Measurements from ENCODE around the gene XCR1.

XCR1 gene

DNA sequence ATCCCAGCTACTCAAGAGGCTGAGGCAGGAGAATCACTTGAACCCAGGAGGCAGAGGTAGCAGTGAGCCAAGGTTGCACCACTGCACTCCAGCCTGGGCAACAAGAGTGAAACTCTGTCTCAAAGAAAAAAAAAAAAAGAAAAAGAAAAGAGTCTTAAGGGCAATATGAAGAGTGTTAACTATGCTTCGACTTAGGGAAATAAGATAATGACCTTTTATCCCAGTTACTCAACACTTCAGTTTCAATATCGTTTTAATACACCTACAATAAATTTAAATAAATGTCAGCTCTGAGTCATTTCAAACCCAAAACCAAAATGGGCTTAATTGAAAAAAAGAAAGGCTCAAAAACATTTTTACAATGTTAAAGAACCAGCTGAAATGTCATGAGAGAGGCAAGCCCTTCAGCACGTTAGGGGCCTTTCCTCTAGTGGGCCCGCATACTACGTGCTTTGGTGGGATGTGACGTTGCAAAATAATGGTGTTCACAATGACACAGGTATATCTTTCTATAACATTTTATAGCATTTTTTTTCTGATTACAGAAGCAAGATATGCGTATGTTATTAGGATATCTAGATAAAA lies 47.0 kb downstream of the XCR1 start:
- Histone ChIP-seq H3K9ac (ENCODE audit: low read length) (no peak overlapping the region), H3K36me3 (ENCODE audit: control insufficient read depth in 1 of 2, insufficient read depth in 2 of 2, low read length in 2 of 2) (peaks cover 8 to 24% of the 10 kb centered on the region in 2 experiments), H3K27ac (ENCODE audit: low read depth, low read length) (no peak overlapping the region), H4K12ac (ENCODE audit: low read depth, low read length) (no peak overlapping the region), H3K14ac (ENCODE audit: low read length) (no peak overlapping the region), H4K8ac (ENCODE audit: low read depth, low read length) (no peak overlapping the region), H3K18ac (ENCODE audit: low read length) (no peak overlapping the region), H3K9me3 (ENCODE audit: insufficient read depth, low read depth, low read length) (no peaks in the 10 kb centered on the region), H3K4me2 (ENCODE audit: low read length) (no peak overlapping the region), H3K27me3 (ENCODE audit: insufficient read depth, low read length) (no peaks in the 10 kb centered on the region), H3K79me2 (ENCODE audit: control insufficient read depth, insufficient read depth, low read length, poor library complexity) (no peaks in the 10 kb centered on the region), H3K4me3 (ENCODE audit: low read depth, low read length) (no peak overlapping the region), H3K23ac (ENCODE audit: low read length) (no peak overlapping the region), H2BK5ac (ENCODE audit: low read depth, low read length, poor library complexity) (no peak overlapping the region), H3K4ac (ENCODE audit: low read depth, low read length) (no peak overlapping the region), H3K79me1 (ENCODE audit: low read length) (no peaks in the 10 kb centered on the region), H2BK120ac (ENCODE audit: insufficient read depth, low read length, poor library complexity) (no peak overlapping the region), H2AK5ac (ENCODE audit: low read length) (no peak overlapping the region), H2BK12ac (ENCODE audit: low read length) (no peak overlapping the region), H3K4me1 (ENCODE audit: control insufficient read depth in 1 of 2, insufficient read depth in 2 of 2, low read length in 2 of 2) (no peaks in the 10 kb centered on the region), H4K91ac (ENCODE audit: low read depth, low read length) (no peak overlapping the region), H2AFZ (ENCODE audit: insufficient read depth, low read length, poor library complexity) (no peak overlapping the region)
- 100% methylated on average over 1 of the region's 7 CpGs for WGBS (ENCODE audit: extremely low coverage, insufficient coverage, insufficient read length)
- no peak for DNase-seq

- peaks cover 8 to 25% of the 10 kb centered on the region in 2 experiments for H3K36me3 ChIP-seq (ENCODE audit: control insufficient read depth in 1 of 2, insufficient read depth in 2 of 2, low read length in 2 of 2)
- H3K18ac ChIP-seq (ENCODE audit: low read length): no peak overlapping the region
- DNase-seq: peak; percentile 87 to 95
- WGBS (ENCODE audit: extremely low coverage, insufficient coverage, insufficient read length): no CpG with 5 or more reads among the region's 4 CpGs
- H3K79me2 ChIP-seq (ENCODE audit: control insufficient read depth, insufficient read depth, low read length, poor library complexity): no peaks in the 10 kb centered on the region
- no peak overlapping the region for H2BK5ac ChIP-seq (ENCODE audit: low read depth, low read length, poor library complexity)
- H3K4me2 ChIP-seq (ENCODE audit: low read length): no peak overlapping the region
- H2BK12ac ChIP-seq (ENCODE audit: low read length): no peak overlapping the region
- H3K9ac ChIP-seq (ENCODE audit: low read length): no peak overlapping the region
- no peak overlapping the region for H3K14ac ChIP-seq (ENCODE audit: low read length)
- H2AFZ ChIP-seq (ENCODE audit: insufficient read depth, low read length, poor library complexity): no peak overlapping the region
- H3K27ac ChIP-seq (ENCODE audit: low read depth, low read length): no peak overlapping the region
- no peaks in the 10 kb centered on the region for H3K4me1 ChIP-seq (ENCODE audit: control insufficient read depth in 1 of 2, insufficient read depth in 2 of 2, low read length in 2 of 2)
- no peak overlapping the region for H3K23ac ChIP-seq (ENCODE audit: low read length)
- H3K4me3 ChIP-seq (ENCODE audit: low read depth, low read length): no peak overlapping the region
- no peak overlapping the region for H4K8ac ChIP-seq (ENCODE audit: low read depth, low read length)
- no peaks in the 10 kb centered on the region for H3K9me3 ChIP-seq (ENCODE audit: insufficient read depth, low read depth, low read length)
- H2AK5ac ChIP-seq (ENCODE audit: low read length): no peak overlapping the region
- no peaks in the 10 kb centered on the region for H3K27me3 ChIP-seq (ENCODE audit: insufficient read depth, low read length)
- no peak overlapping the region for H4K12ac ChIP-seq (ENCODE audit: low read depth, low read length)
- no peak overlapping the region for H3K4ac ChIP-seq (ENCODE audit: low read depth, low read length)
- H3K79me1 ChIP-seq (ENCODE audit: low read length): no peaks in the 10 kb centered on the region
- H4K91ac ChIP-seq (ENCODE audit: low read depth, low read length): no peak overlapping the region
- no peak overlapping the region for H2BK120ac ChIP-seq (ENCODE audit: insufficient read depth, low read length, poor library complexity)
Measured at GRCh38 chr3:45979378-45979777, 47.9 kb downstream of the XCR1 start.

DNA sequence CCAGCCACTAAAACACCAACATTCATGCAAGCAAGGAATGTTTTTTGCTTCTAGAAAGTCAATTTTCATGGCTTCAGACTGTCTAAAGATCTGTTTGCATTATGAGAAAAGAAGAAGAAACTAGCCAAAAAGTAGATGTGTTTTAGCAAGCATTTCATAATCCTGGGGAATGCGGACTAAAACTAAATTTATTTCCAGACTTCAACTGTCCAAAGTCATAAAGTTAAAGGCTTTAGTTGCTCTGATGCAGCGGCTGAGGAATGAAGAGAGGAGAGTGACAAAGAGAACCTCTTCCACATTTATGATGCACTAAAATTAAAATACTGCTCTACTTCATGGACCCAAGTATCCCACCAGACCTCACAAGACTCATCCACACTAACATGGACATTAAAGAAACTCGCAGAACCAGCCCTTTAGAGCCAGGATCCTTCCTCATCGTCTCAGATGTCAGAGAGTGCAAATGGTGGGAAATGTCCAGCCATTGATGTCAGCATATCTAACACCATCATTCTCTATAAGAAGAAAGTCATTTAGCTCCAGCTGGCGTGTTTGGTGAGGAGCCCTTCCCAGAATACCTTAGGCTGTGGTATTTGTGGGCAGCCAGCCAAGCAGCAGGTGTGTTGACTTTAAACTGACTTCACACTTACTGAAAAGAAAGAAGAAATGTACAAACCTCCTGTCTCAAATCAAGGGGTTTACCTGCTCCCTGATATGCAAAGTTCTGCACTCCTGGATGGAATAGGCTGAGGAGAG lies 49.1 kb downstream of the XCR1 start:
- Histone ChIP-seq H3K14ac (ENCODE audit: low read length) (no peak overlapping the region), H2AFZ (ENCODE audit: insufficient read depth, low read length, poor library complexity) (no peak overlapping the region), H4K12ac (ENCODE audit: low read depth, low read length) (no peak overlapping the region), H2BK120ac (ENCODE audit: insufficient read depth, low read length, poor library complexity) (no peak overlapping the region), H4K91ac (ENCODE audit: low read depth, low read length) (no peak overlapping the region), H3K23ac (ENCODE audit: low read length) (no peak overlapping the region), H3K18ac (ENCODE audit: low read length) (no peak overlapping the region), H3K4me3 (ENCODE audit: low read depth, low read length) (no peak overlapping the region), H3K27me3 (ENCODE audit: insufficient read depth, low read length) (no peaks in the 10 kb centered on the region), H3K27ac (ENCODE audit: low read depth, low read length) (no peak overlapping the region), H3K4me2 (ENCODE audit: low read length) (no peak overlapping the region), H3K9ac (ENCODE audit: low read length) (no peak overlapping the region), H3K36me3 (ENCODE audit: control insufficient read depth in 1 of 2, insufficient read depth in 2 of 2, low read length in 2 of 2) (peaks cover 8 to 22% of the 10 kb centered on the region in 2 experiments), H3K4me1 (ENCODE audit: control insufficient read depth in 1 of 2, insufficient read depth in 2 of 2, low read length in 2 of 2) (no peaks in the 10 kb centered on the region), H3K79me1 (ENCODE audit: low read length) (no peaks in the 10 kb centered on the region), H3K79me2 (ENCODE audit: control insufficient read depth, insufficient read depth, low read length, poor library complexity) (no peaks in the 10 kb centered on the region), H2BK12ac (ENCODE audit: low read length) (no peak overlapping the region), H3K4ac (ENCODE audit: low read depth, low read length) (no peak overlapping the region), H3K9me3 (ENCODE audit: insufficient read depth, low read depth, low read length) (no peaks in the 10 kb centered on the region), H4K8ac (ENCODE audit: low read depth, low read length) (no peak overlapping the region), H2AK5ac (ENCODE audit: low read length) (no peak overlapping the region), H2BK5ac (ENCODE audit: low read depth, low read length, poor library complexity) (no peak overlapping the region)
- WGBS (ENCODE audit: extremely low coverage, insufficient coverage, insufficient read length): no CpG with 5 or more reads among the region's 5 CpGs
- peak; percentile 51 to 53 for DNase-seq

DNA sequence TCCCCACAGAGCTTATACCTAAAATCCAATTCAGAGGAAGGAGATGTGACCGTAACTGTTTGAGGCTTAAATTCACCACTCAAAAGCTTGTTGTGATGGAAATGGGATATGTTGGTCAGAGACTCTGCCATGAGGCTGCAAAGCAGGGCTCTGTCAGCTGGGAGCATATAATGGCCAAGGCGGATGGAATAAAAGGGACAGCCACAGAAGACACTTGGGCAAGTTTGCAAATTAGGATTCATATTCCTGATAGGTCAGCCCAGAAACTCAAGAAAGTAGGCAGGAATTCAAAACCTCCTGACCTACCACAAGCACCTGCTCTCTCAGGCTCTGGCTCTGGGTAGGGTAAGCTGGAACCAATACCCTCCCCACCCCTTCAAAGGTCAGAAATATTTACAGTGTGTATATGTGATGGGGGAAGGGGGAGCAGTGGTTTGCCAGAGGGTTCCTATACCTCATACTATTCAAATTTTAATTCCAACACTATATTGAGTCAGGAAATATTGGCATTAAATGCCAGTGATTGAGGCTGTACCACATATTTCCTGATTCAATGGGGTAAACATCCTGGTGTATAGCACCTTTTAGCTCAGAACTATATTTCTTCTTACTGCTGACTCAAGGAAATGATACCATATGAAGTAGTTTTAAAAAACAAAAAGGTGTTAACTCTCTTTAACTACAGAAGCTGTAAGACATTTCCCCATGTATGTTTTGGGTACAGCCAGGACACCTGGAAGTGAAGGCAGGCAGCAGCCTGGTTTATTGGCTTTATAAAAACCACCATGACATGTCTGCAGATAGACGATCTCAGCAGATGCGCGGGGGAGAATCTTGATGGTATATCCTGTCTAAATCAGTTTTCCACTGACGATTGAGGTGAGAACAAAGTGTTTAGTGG lies 50.8 kb downstream of the XCR1 start:
- no peak overlapping the region for H2AFZ ChIP-seq (ENCODE audit: insufficient read depth, low read length, poor library complexity)
- no peaks in the 10 kb centered on the region for H3K79me2 ChIP-seq (ENCODE audit: control insufficient read depth, insufficient read depth, low read length, poor library complexity)
- H3K9me3 ChIP-seq (ENCODE audit: insufficient read depth, low read depth, low read length): no peaks in the 10 kb centered on the region
- H3K36me3 ChIP-seq (ENCODE audit: control insufficient read depth in 1 of 2, insufficient read depth in 2 of 2, low read length in 2 of 2): peaks cover 8 to 19% of the 10 kb centered on the region in 2 experiments
- no peak for DNase-seq
- H3K14ac ChIP-seq (ENCODE audit: low read length): no peak overlapping the region
- no CpG with 5 or more reads among the region's 6 CpGs for WGBS (ENCODE audit: extremely low coverage, insufficient coverage, insufficient read length)
- H3K27me3 ChIP-seq (ENCODE audit: insufficient read depth, low read length): no peaks in the 10 kb centered on the region
- H4K8ac ChIP-seq (ENCODE audit: low read depth, low read length): no peak overlapping the region
- H3K79me1 ChIP-seq (ENCODE audit: low read length): peaks cover 2% of the 10 kb centered on the region
- H4K12ac ChIP-seq (ENCODE audit: low read depth, low read length): no peak overlapping the region
- no peak overlapping the region for H3K4me2 ChIP-seq (ENCODE audit: low read length)
- no peak overlapping the region for H2BK12ac ChIP-seq (ENCODE audit: low read length)
- H3K27ac ChIP-seq (ENCODE audit: low read depth, low read length): no peak overlapping the region
- no peak overlapping the region for H4K91ac ChIP-seq (ENCODE audit: low read depth, low read length)
- H3K4me1 ChIP-seq (ENCODE audit: control insufficient read depth in 1 of 2, insufficient read depth in 2 of 2, low read length in 2 of 2): peaks cover 0 to 2% of the 10 kb centered on the region in 2 experiments
- no peak overlapping the region for H3K9ac ChIP-seq (ENCODE audit: low read length)
- no peak overlapping the region for H2BK120ac ChIP-seq (ENCODE audit: insufficient read depth, low read length, poor library complexity)
- H3K4me3 ChIP-seq (ENCODE audit: low read depth, low read length): no peak overlapping the region
- H2BK5ac ChIP-seq (ENCODE audit: low read depth, low read length, poor library complexity): no peak overlapping the region
- H3K23ac ChIP-seq (ENCODE audit: low read length): no peak overlapping the region
- no peak overlapping the region for H2AK5ac ChIP-seq (ENCODE audit: low read length)
- H3K4ac ChIP-seq (ENCODE audit: low read depth, low read length): no peak overlapping the region
- H3K18ac ChIP-seq (ENCODE audit: low read length): no peak overlapping the region
